NCI-H510A treated with DMSO at 0.1 percent for 48 hours (cell line): ENCODE data around the gene EMID1.
"Not testable (repeated sequence)": the region's sequence is repeated elsewhere in the genome, so short reads cannot be mapped to it uniquely, and the experiment has no call there.

Experiments used
- DNase-seq: peaks from one replicate; lab custom pipeline; 2025; lab: John Stamatoyannopoulos, UW

Gene EMID1

GRCh38 chr22:29211066-29211465, 5.4 kb downstream of the EMID1 start:
- DNase-seq: no peak

- DNase-seq: no peak
Observed at GRCh38 chr22:29211466-29211865, 5.8 kb downstream of the EMID1 start.

GRCh38 chr22:29212743-29213142, 7.0 kb downstream of the EMID1 start:
- DNase-seq: no peak

- no peak for DNase-seq
Observed at GRCh38 chr22:29213493-29213892, 7.8 kb downstream of the EMID1 start.

GRCh38 chr22:29214232-29214631, 8.5 kb downstream of the EMID1 start:
- no peak for DNase-seq

GRCh38 chr22:29215012-29215860, 9.5 kb downstream of the EMID1 start:
- DNase-seq: no peak

- no peak for DNase-seq
Observed at GRCh38 chr22:29216011-29216872, 10.5 kb downstream of the EMID1 start.

- DNase-seq: no peak
Observed at GRCh38 chr22:29216873-29217666, 11.4 kb downstream of the EMID1 start.

- no peak for DNase-seq
Observed at GRCh38 chr22:29217827-29218757, 12.4 kb downstream of the EMID1 start.

GRCh38 chr22:29218758-29219408, 13.2 kb downstream of the EMID1 start:
- DNase-seq: no peak

- DNase-seq: not testable (repeated sequence)
Observed at GRCh38 chr22:29219409-29219782, 13.7 kb downstream of the EMID1 start.

GRCh38 chr22:29219881-29220670, 14.4 kb downstream of the EMID1 start:
- DNase-seq: no peak

- DNase-seq: no peak
Observed at GRCh38 chr22:29224121-29224858, 18.6 kb downstream of the EMID1 start.

GRCh38 chr22:29224859-29225410, 19.2 kb downstream of the EMID1 start:
- DNase-seq: no peak

GRCh38 chr22:29225422-29226090, 19.9 kb downstream of the EMID1 start:
- DNase-seq: no peak

- no peak for DNase-seq
Observed at GRCh38 chr22:29226351-29226981, 20.8 kb downstream of the EMID1 start.

GRCh38 chr22:29230972-29231875, 25.5 kb downstream of the EMID1 start:
- no peak for DNase-seq
